Motor neuron (in vitro differentiated cells): ENCODE results near the gene BZW2. TPM values are rescaled to one million over a fixed set of nuclear protein-coding genes. Genes with fewer than 3 reads are reported as not detected.
"Not testable (repeated sequence)": the region's sequence is repeated elsewhere in the genome, so short reads cannot be mapped to it uniquely, and the experiment has no call there.

ENCODE experiments used
- ATAC-seq, 8 experiments: fragments of 200-7000 bp; cut with Tn5 transposase; replicated peaks in 6 of 8; 2 replicates each; pipeline ENCODE4 v1.8.0; 2021; ENCODE audit warnings: mild to moderate bottlenecking in 8 of 8, moderate library complexity in 8 of 8
- H3K27ac ChIP-seq, 2 donors: fragments of 250-450 bp; sonication (Bioruptor Pico); 2 replicates each; pipeline ENCODE4 v1.9.0; 2021; ENCODE audit warnings: antibody characterized with exemption in 2 of 2, mild to moderate bottlenecking in 2 of 2, moderate library complexity in 1 of 2
- H3K4me1 ChIP-seq, 2 donors: fragments of 250-450 bp; sonication (Bioruptor Pico); replicated peaks in 1 of 2; 2 replicates each; pipeline ENCODE4 v1.6.1; 2021; ENCODE audit warnings: antibody characterized with exemption in 2 of 2, mild to moderate bottlenecking in 2 of 2, moderate library complexity in 1 of 2
- H3K4me3 ChIP-seq, 5 donors: fragments of 250-450 bp; sonication (Bioruptor Pico); 2 replicates each; pipeline ENCODE4 v1.9.0; 2021; ENCODE audit warnings: antibody characterized with exemption in 5 of 5, mild to moderate bottlenecking in 5 of 5, moderate library complexity in 4 of 5
- WGBS, 10 experiments: fragments of 450-650 bp; shearing (Covaris generic); methylation state at CpG; one replicate each; pipeline ENCODE4 v1.0.0; 2022; 5-methylcytosine and 5-hydroxymethylcytosine counted together
- in situ Hi-C, 9 experiments: fragments of 400-800 bp; cut with MboI; loops; one replicate each; pipeline ENCODE4 v1.15.0; 2021; ENCODE audit warnings: low sequenced_read_pairs in 9 of 9, low pct_unique_long_range_greater_than_20kb in 2 of 9; ENCODE audit not compliant: unreplicated experiment in 9 of 9
- total RNA-seq, 8 experiments: library from RNA; unstranded; fragments of 300-600 nt; gene quantifications; 2 replicates each; pipeline versions ENCODE4 v1.2.3 to v1.2.4, GENCODE V29; 2022

The BZW2 gene
- total RNA-seq, 8 experiments from 2014 or later: 32.3 to 194 (median 111) TPM

GRCh38 chr7:16668049-16668858, 22.3 kb downstream of the BZW2 start:
- H3K4me3 ChIP-seq: no peak overlapping the region
- 0 to 95% (median 69%) methylated on average over 1 to 11 of the region's 11 CpGs; no CpG with 5 or more reads in 1 of the 10 experiments for WGBS, 10 experiments
- peak in 4 of 8 experiments; percentile 38 to 97 (median 88) for ATAC-seq
- in situ Hi-C loops: no loop called here
- no peaks in the 10 kb centered on the region for H3K4me1 ChIP-seq
- no peak overlapping the region for H3K27ac ChIP-seq

- H3K4me1 ChIP-seq: no peaks in the 10 kb centered on the region
- in situ Hi-C loops: no loop called here
- no peak overlapping the region for H3K4me3 ChIP-seq
- 83 to 100% (median 100%) methylated on average over 1 to 5 of the region's 5 CpGs; no CpG with 5 or more reads in 1 of the 10 experiments for WGBS, 10 experiments
- ATAC-seq: no peak
- no peak overlapping the region for H3K27ac ChIP-seq
These were observed 23.0 kb downstream of the BZW2 start for GRCh38 chr7:16668978-16669377.

- in situ Hi-C loops: no loop called here
- H3K27ac ChIP-seq: no peak overlapping the region
- ATAC-seq: no peak
- no peaks in the 10 kb centered on the region for H3K4me1 ChIP-seq
- WGBS, 10 experiments: 0 to 100% (median 80%) methylated on average over 1 to 2 of the region's 2 CpGs
- no peak overlapping the region for H3K4me3 ChIP-seq
These were observed 23.6 kb downstream of the BZW2 start for GRCh38 chr7:16669581-16669980.

GRCh38 chr7:16670021-16670420, 24.0 kb downstream of the BZW2 start:
- ATAC-seq: no peak
- Histone ChIP-seq H3K4me1 (no peaks in the 10 kb centered on the region), H3K4me3 (no peak overlapping the region), H3K27ac (no peak overlapping the region)
- in situ Hi-C loops: no loop called here
- 23 to 100% (median 92%) methylated on average over 1 of the region's 1 CpG; no CpG with 5 or more reads in 1 of the 10 experiments for WGBS, 10 experiments

GRCh38 chr7:16670731-16671344, 24.9 kb downstream of the BZW2 start:
- no peak overlapping the region for H3K4me3 ChIP-seq
- 42 to 100% (median 85%) methylated on average over 1 to 4 of the region's 4 CpGs; no CpG with 5 or more reads in 2 of the 10 experiments for WGBS, 10 experiments
- in situ Hi-C loops: no loop called here
- H3K27ac ChIP-seq: no peak overlapping the region
- peak in 3 of 8 experiments; percentile 9 to 83 (median 23) for ATAC-seq
- no peaks in the 10 kb centered on the region for H3K4me1 ChIP-seq

GRCh38 chr7:16671811-16672210, 25.8 kb downstream of the BZW2 start:
- Histone ChIP-seq H3K27ac (no peak overlapping the region), H3K4me3 (no peak overlapping the region), H3K4me1 (no peaks in the 10 kb centered on the region)
- in situ Hi-C loops: no loop called here
- no peak for ATAC-seq
- WGBS, 10 experiments: 83 to 100% (median 99%) methylated on average over 1 to 3 of the region's 3 CpGs

- Histone ChIP-seq H3K4me3 (no peak overlapping the region), H3K27ac (no peak overlapping the region), H3K4me1 (peaks cover 8 to 15% of the 10 kb centered on the region in 2 donors)
- in situ Hi-C loops: loop anchor here in 1 of 9 experiments (25.0 kb wide), 1 partner anchor 237 kb away; no protein-coding TSS in a partner anchor
- ATAC-seq: no peak
- 40 to 100% (median 90%) methylated on average over 1 to 3 of the region's 3 CpGs for WGBS, 10 experiments
These were observed 29.3 kb downstream of the BZW2 start for GRCh38 chr7:16675277-16675676.

- no peak overlapping the region for H3K4me3 ChIP-seq
- ATAC-seq: no peak
- no peak overlapping the region for H3K27ac ChIP-seq
- H3K4me1 ChIP-seq: peaks cover 8 to 15% of the 10 kb centered on the region in 2 donors
- in situ Hi-C loops: loop anchor here in 1 of 9 experiments (25.0 kb wide), 1 partner anchor 234 kb away; no protein-coding TSS in a partner anchor
- 79 to 100% (median 96%) methylated on average over 1 to 11 of the region's 12 CpGs; no CpG with 5 or more reads in 1 of the 10 experiments for WGBS, 10 experiments
These were observed 32.1 kb downstream of the BZW2 start for GRCh38 chr7:16677978-16678494.

GRCh38 chr7:16678645-16679566, 32.9 kb downstream of the BZW2 start:
- peak in 5 of 8 experiments; percentile 12 to 85 (median 82) for ATAC-seq
- H3K4me3 ChIP-seq: peak overlapping the region in 1 of 5 donors; percentile 3
- in situ Hi-C loops: loop anchor here in 1 of 9 experiments (25.0 kb wide), 1 partner anchor 233 kb away; no protein-coding TSS in a partner anchor
- peaks cover 8 to 15% of the 10 kb centered on the region in 2 donors for H3K4me1 ChIP-seq
- WGBS, 10 experiments: 44 to 98% (median 52%) methylated on average over 4 to 14 of the region's 14 CpGs
- not testable (repeated sequence) for H3K27ac ChIP-seq

- no peak overlapping the region for H3K27ac ChIP-seq
- ATAC-seq: no peak
- H3K4me1 ChIP-seq: no peaks in the 10 kb centered on the region
- WGBS, 10 experiments: 40 to 100% (median 75%) methylated on average over 1 to 2 of the region's 2 CpGs; no CpG with 5 or more reads in 1 of the 10 experiments
- H3K4me3 ChIP-seq: no peak overlapping the region
- in situ Hi-C loops: loop anchor here in 1 of 9 experiments (25.0 kb wide), 1 partner anchor 227 kb away; no protein-coding TSS in a partner anchor
These were observed 39.0 kb downstream of the BZW2 start for GRCh38 chr7:16684935-16685334.

- WGBS, 10 experiments: 79 to 100% (median 96%) methylated on average over 1 to 2 of the region's 2 CpGs; no CpG with 5 or more reads in 1 of the 10 experiments
- no peaks in the 10 kb centered on the region for H3K4me1 ChIP-seq
- H3K27ac ChIP-seq: no peak overlapping the region
- in situ Hi-C loops: loop anchor here in 1 of 9 experiments (25.0 kb wide), 1 partner anchor 227 kb away; no protein-coding TSS in a partner anchor
- no peak overlapping the region for H3K4me3 ChIP-seq
- no peak for ATAC-seq
These were observed 39.6 kb downstream of the BZW2 start for GRCh38 chr7:16685535-16685934.

GRCh38 chr7:16688249-16688648, 42.3 kb downstream of the BZW2 start:
- H3K4me3 ChIP-seq: no peak overlapping the region
- WGBS, 10 experiments: 90 to 100% (median 100%) methylated on average over 1 to 2 of the region's 2 CpGs; no CpG with 5 or more reads in 4 of the 10 experiments
- no peaks in the 10 kb centered on the region for H3K4me1 ChIP-seq
- no peak overlapping the region for H3K27ac ChIP-seq
- in situ Hi-C loops: loop anchor here in 1 of 9 experiments (25.0 kb wide), 1 partner anchor 224 kb away; no protein-coding TSS in a partner anchor
- peak in 4 of 8 experiments; percentile 34 to 55 (median 48) for ATAC-seq
